GM12878 (cell line): Measurements from ENCODE around the gene UBXN10. TPM values are rescaled to one million over a fixed set of nuclear protein-coding genes. Genes with fewer than 3 reads are reported as not detected.

Experiments used
- FOXK2 ChIP-seq: fragments of 450-650 bp; IDR thresholded peaks from 2 replicates; pipeline ENCODE4 v1.6.1; 2017; ENCODE audit warnings: mild to moderate bottlenecking, moderate library complexity
- HDAC6 ChIP-seq: fragments of 200-600 bp; sonication (generic); IDR thresholded peaks from one replicate; pipeline ENCODE4 v1.8.0; 2017; ENCODE audit warnings: antibody characterized with exemption; ENCODE audit not compliant: unreplicated experiment
- JUNB ChIP-seq: IDR thresholded peaks from 2 replicates; pipeline ENCODE4 v1.6.1; 2016; ENCODE audit warnings: antibody characterized with exemption, mild to moderate bottlenecking
- NFYB ChIP-seq: IDR thresholded peaks from 2 replicates; pipeline ENCODE4 v1.6.1; 2011; ENCODE audit warnings: low read depth, mild to moderate bottlenecking, low read length, improper control_type of control experiment, moderate library complexity; ENCODE audit not compliant: insufficient read depth
- PML ChIP-seq: IDR thresholded peaks from 2 replicates; pipeline ENCODE4 v1.6.1; 2012; ENCODE audit warnings: low read length, inconsistent platforms
- POLR2A ChIP-seq: IDR thresholded peaks from 2 replicates; pipeline ENCODE4 v1.6.1; 2011; ENCODE audit warnings: low read depth, mild to moderate bottlenecking, low read length
- POLR2AphosphoS2 ChIP-seq: IDR thresholded peaks from 2 replicates; pipeline ENCODE4 v1.6.1; 2011; ENCODE audit warnings: low read depth, mild to moderate bottlenecking, low read length, improper control_type of control experiment, moderate library complexity
- POU2F2 ChIP-seq: IDR thresholded peaks from 3 replicates; pipeline ENCODE4 v1.6.1; 2011; ENCODE audit warnings: low read depth, mild to moderate bottlenecking, low read length, borderline replicate concordance
- SREBF1 ChIP-seq: IDR thresholded peaks from 2 replicates; pipeline ENCODE4 v1.6.1; 2012; ENCODE audit warnings: mild to moderate bottlenecking, low read length
- polyA plus RNA-seq, 11 experiments: library from polyadenylated mRNA; depleted of rRNA in 4 of 11; unstranded in 6 of 11; stranded (reverse) in 5 of 11; fragments of >200 nt; fragmentation: Nextera tagmentation in 4 of 11; fragmentation: Illumina TruSeq in 1 of 11; extraction: Ambion mirVana in 4 of 11; extraction: Trizol in 1 of 11; gene quantifications; 1 replicate in 1 of 11; 2 replicates in 10 of 11; pipeline versions ENCODE4 v1.2.1 to v1.2.3, GENCODE V29; 2011 to 2016; ENCODE audit warnings: inconsistent platforms in 2 of 11, missing spikeins in 2 of 11, low read depth in 1 of 11
- total RNA-seq, 4 experiments: library from RNA; depleted of rRNA in 3 of 4; stranded (reverse); fragments of >200 nt in 3 of 4; fragmentation: Illumina TruSeq in 1 of 4; extraction: Trizol in 1 of 4; gene quantifications; 2 replicates each; pipeline versions ENCODE4 v1.2.1 to v1.2.3, GENCODE V29; 2013 to 2021
- TF ChIP-seq, protein P1 (sequence below), 3 experiments: IDR thresholded peaks in 2 of 3; conservative IDR thresholded peaks in 1 of 3; 2 replicates each; pipeline ENCODE4 v1.5.1; 2011; ENCODE audit warnings: low read depth in 3 of 3, low read length in 3 of 3, mild to moderate bottlenecking in 3 of 3, control low read depth in 2 of 3, moderate library complexity in 2 of 3, inconsistent platforms in 1 of 3, mixed read lengths in 1 of 3; ENCODE audit not compliant: control insufficient read depth in 2 of 3, insufficient read depth in 1 of 3; ENCODE audit errors: extremely low read depth in 1 of 3

Gene UBXN10
- total and polyA plus RNA-seq, 10 of the 15 experiments (the other 5 are each of a cell fraction or from before 2014, with no cell fraction given), result 0.03 to 0.15 (median 0.06) TPM; not detected in 7

DNA sequence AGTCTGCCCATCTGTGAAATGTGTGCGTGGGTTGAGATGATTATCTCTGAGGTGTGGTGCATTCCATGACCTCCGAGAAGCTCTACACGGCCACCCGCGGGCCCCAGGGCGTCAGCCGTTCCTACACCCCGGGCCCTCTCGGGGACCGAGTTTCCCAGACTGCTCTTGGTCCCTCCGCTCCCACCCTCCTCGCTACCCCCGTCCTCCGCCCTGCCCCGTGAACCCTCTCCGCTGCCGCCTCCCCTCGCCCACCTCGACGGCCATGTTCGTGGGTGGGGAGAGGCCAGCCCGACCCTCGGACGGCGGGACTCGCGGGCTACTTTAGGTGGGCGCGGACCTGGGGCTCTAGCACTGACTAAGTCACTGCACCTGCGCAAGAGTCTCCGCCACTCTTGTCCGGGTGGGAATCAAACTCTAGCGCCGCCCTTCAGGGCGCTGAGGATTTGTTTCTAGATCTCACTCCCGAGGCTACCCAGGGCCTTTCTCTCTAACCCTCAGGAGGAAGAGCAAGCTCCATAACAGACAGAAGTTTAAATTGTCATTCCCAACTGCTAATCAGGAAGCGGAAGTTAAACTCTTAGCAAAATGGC, 57.1 kb downstream of the UBXN10 start (continued):
- TF ChIP-seq NFYB (no peak), JUNB (no peak), HDAC6 (no peak), POU2F2 (no peak), SREBF1 (no peak), POLR2A (no peak), PML (no peak), FOXK2 (no peak), POLR2AphosphoS2 (no peak)
- TF ChIP-seq, protein P1, sequence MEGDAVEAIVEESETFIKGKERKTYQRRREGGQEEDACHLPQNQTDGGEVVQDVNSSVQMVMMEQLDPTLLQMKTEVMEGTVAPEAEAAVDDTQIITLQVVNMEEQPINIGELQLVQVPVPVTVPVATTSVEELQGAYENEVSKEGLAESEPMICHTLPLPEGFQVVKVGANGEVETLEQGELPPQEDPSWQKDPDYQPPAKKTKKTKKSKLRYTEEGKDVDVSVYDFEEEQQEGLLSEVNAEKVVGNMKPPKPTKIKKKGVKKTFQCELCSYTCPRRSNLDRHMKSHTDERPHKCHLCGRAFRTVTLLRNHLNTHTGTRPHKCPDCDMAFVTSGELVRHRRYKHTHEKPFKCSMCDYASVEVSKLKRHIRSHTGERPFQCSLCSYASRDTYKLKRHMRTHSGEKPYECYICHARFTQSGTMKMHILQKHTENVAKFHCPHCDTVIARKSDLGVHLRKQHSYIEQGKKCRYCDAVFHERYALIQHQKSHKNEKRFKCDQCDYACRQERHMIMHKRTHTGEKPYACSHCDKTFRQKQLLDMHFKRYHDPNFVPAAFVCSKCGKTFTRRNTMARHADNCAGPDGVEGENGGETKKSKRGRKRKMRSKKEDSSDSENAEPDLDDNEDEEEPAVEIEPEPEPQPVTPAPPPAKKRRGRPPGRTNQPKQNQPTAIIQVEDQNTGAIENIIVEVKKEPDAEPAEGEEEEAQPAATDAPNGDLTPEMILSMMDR (IDR thresholded peaks at IDR 0.05 in 2 of 3, conservative IDR thresholded peaks at IDR 0.05 in 1 of 3; ENCODE audit: control insufficient read depth in 2 of 3, extremely low read depth in 1 of 3, insufficient read depth in 1 of 3, low read depth in 3 of 3, low read length in 3 of 3), result no peak

Other genes with a start within 250 kb of the UBXN10 start
- gene PLA2G2A, start 206.5 kb upstream of the UBXN10 start, total RNA-seq (2014; rRNA removed), result not detected in 2 replicates
- gene PLA2G2A, start 206.5 kb upstream of the UBXN10 start, total RNA-seq (2014; rRNA removed; fragmentation: Illumina TruSeq; extraction: Trizol), result not detected in 2 replicates
- 0.36 TPM in 1 of 2 replicates, not detected in the other for gene PLA2G2A, start 206.5 kb upstream of the UBXN10 start, total RNA-seq (2021)
- not detected in 2 replicates for gene PLA2G2A, start 206.5 kb upstream of the UBXN10 start, polyA plus RNA-seq (2011; rRNA removed)
- not detected in 2 replicates for gene PLA2G2A, start 206.5 kb upstream of the UBXN10 start, polyA plus RNA-seq (2014; fragmentation: Illumina TruSeq; extraction: Trizol)
- gene PLA2G2A, start 206.5 kb upstream of the UBXN10 start, polyA plus RNA-seq (2014; fragmentation: Nextera tagmentation; extraction: Ambion mirVana), result not detected
- gene PLA2G2A, start 206.5 kb upstream of the UBXN10 start, polyA plus RNA-seq (2014; rRNA removed), result not detected in 2 replicates
- not detected for gene PLA2G2A, start 206.5 kb upstream of the UBXN10 start, polyA plus RNA-seq (2016; fragmentation: Nextera tagmentation; extraction: Ambion mirVana)
- gene PLA2G5, start 115.9 kb upstream of the UBXN10 start, total RNA-seq (2014; rRNA removed), result 0.17 TPM in 1 of 2 replicates, not detected in the other
- gene PLA2G5, start 115.9 kb upstream of the UBXN10 start, total RNA-seq (2014; rRNA removed; fragmentation: Illumina TruSeq; extraction: Trizol), result not detected in 2 replicates
- not detected in 2 replicates for gene PLA2G5, start 115.9 kb upstream of the UBXN10 start, total RNA-seq (2021)
- gene PLA2G5, start 115.9 kb upstream of the UBXN10 start, polyA plus RNA-seq (2011; rRNA removed), result 0.10 TPM in 1 of 2 replicates, not detected in the other
- 0.19 TPM in 1 of 2 replicates, not detected in the other for gene PLA2G5, start 115.9 kb upstream of the UBXN10 start, polyA plus RNA-seq (2014; fragmentation: Illumina TruSeq; extraction: Trizol)
- not detected for gene PLA2G5, start 115.9 kb upstream of the UBXN10 start, polyA plus RNA-seq (2014; fragmentation: Nextera tagmentation; extraction: Ambion mirVana)
- not detected in 2 replicates for gene PLA2G5, start 115.9 kb upstream of the UBXN10 start, polyA plus RNA-seq (2014; rRNA removed)
- not detected for gene PLA2G5, start 115.9 kb upstream of the UBXN10 start, polyA plus RNA-seq (2016; fragmentation: Nextera tagmentation; extraction: Ambion mirVana)
- 0.06 and 0.11 TPM in 2 replicates for gene PLA2G2D, start 66.6 kb upstream of the UBXN10 start, total RNA-seq (2014; rRNA removed)
- 0.14 and 0.22 TPM in 2 replicates for gene PLA2G2D, start 66.6 kb upstream of the UBXN10 start, total RNA-seq (2014; rRNA removed; fragmentation: Illumina TruSeq; extraction: Trizol)
- 0.13 and 0.27 TPM in 2 replicates for gene PLA2G2D, start 66.6 kb upstream of the UBXN10 start, total RNA-seq (2021)
- gene PLA2G2D, start 66.6 kb upstream of the UBXN10 start, polyA plus RNA-seq (2011; rRNA removed), result 0.13 and 0.19 TPM in 2 replicates
- 0.34 TPM in 1 of 2 replicates, not detected in the other for gene PLA2G2D, start 66.6 kb upstream of the UBXN10 start, polyA plus RNA-seq (2014; fragmentation: Illumina TruSeq; extraction: Trizol)
- gene PLA2G2D, start 66.6 kb upstream of the UBXN10 start, polyA plus RNA-seq (2014; fragmentation: Nextera tagmentation; extraction: Ambion mirVana), result under 1 TPM; 0.06 to 0.07 TPM
- gene PLA2G2D, start 66.6 kb upstream of the UBXN10 start, polyA plus RNA-seq (2014; rRNA removed), result 0.38 TPM in 2 replicates
- gene PLA2G2D, start 66.6 kb upstream of the UBXN10 start, polyA plus RNA-seq (2016; fragmentation: Nextera tagmentation; extraction: Ambion mirVana), result not detected
- not detected in 2 replicates for gene PLA2G2F, start 46.8 kb upstream of the UBXN10 start, total RNA-seq (2014; rRNA removed)
- gene PLA2G2F, start 46.8 kb upstream of the UBXN10 start, total RNA-seq (2014; rRNA removed; fragmentation: Illumina TruSeq; extraction: Trizol), result not detected in 2 replicates
- not detected in 2 replicates for gene PLA2G2F, start 46.8 kb upstream of the UBXN10 start, total RNA-seq (2021)
- gene PLA2G2F, start 46.8 kb upstream of the UBXN10 start, polyA plus RNA-seq (2011; rRNA removed), result not detected in 2 replicates
- 0.03 TPM in 1 of 2 replicates, not detected in the other for gene PLA2G2F, start 46.8 kb upstream of the UBXN10 start, polyA plus RNA-seq (2014; fragmentation: Illumina TruSeq; extraction: Trizol)
- not detected for gene PLA2G2F, start 46.8 kb upstream of the UBXN10 start, polyA plus RNA-seq (2014; fragmentation: Nextera tagmentation; extraction: Ambion mirVana)
- gene PLA2G2F, start 46.8 kb upstream of the UBXN10 start, polyA plus RNA-seq (2014; rRNA removed), result 0.09 TPM in 1 of 2 replicates, not detected in the other
- not detected for gene PLA2G2F, start 46.8 kb upstream of the UBXN10 start, polyA plus RNA-seq (2016; fragmentation: Nextera tagmentation; extraction: Ambion mirVana)
- not detected in 2 replicates for gene PLA2G2C, start 422 bp downstream of the UBXN10 start, total RNA-seq (2014; rRNA removed)
- gene PLA2G2C, start 422 bp downstream of the UBXN10 start, total RNA-seq (2014; rRNA removed; fragmentation: Illumina TruSeq; extraction: Trizol), result not detected in 2 replicates
- not detected in 2 replicates for gene PLA2G2C, start 422 bp downstream of the UBXN10 start, total RNA-seq (2021)
- 0.05 and 0.06 TPM in 2 replicates for gene PLA2G2C, start 422 bp downstream of the UBXN10 start, polyA plus RNA-seq (2011; rRNA removed)
- not detected in 2 replicates for gene PLA2G2C, start 422 bp downstream of the UBXN10 start, polyA plus RNA-seq (2014; fragmentation: Illumina TruSeq; extraction: Trizol)
- gene PLA2G2C, start 422 bp downstream of the UBXN10 start, polyA plus RNA-seq (2014; fragmentation: Nextera tagmentation; extraction: Ambion mirVana), result not detected
- not detected in 2 replicates for gene PLA2G2C, start 422 bp downstream of the UBXN10 start, polyA plus RNA-seq (2014; rRNA removed)
- gene PLA2G2C, start 422 bp downstream of the UBXN10 start, polyA plus RNA-seq (2016; fragmentation: Nextera tagmentation; extraction: Ambion mirVana), result not detected
- under 0.01 TPM in 1 of 2 replicates, not detected in the other for gene VWA5B1, start 104.8 kb downstream of the UBXN10 start, total RNA-seq (2014; rRNA removed)
- not detected in 2 replicates for gene VWA5B1, start 104.8 kb downstream of the UBXN10 start, total RNA-seq (2014; rRNA removed; fragmentation: Illumina TruSeq; extraction: Trizol)
- not detected in 2 replicates for gene VWA5B1, start 104.8 kb downstream of the UBXN10 start, total RNA-seq (2021)
- gene VWA5B1, start 104.8 kb downstream of the UBXN10 start, polyA plus RNA-seq (2011; rRNA removed), result 0.03 and 0.05 TPM in 2 replicates
- gene VWA5B1, start 104.8 kb downstream of the UBXN10 start, polyA plus RNA-seq (2014; fragmentation: Illumina TruSeq; extraction: Trizol), result 0.01 TPM in 1 of 2 replicates, not detected in the other
- not detected for gene VWA5B1, start 104.8 kb downstream of the UBXN10 start, polyA plus RNA-seq (2014; fragmentation: Nextera tagmentation; extraction: Ambion mirVana)
- gene VWA5B1, start 104.8 kb downstream of the UBXN10 start, polyA plus RNA-seq (2014; rRNA removed), result not detected in 2 replicates
- gene VWA5B1, start 104.8 kb downstream of the UBXN10 start, polyA plus RNA-seq (2016; fragmentation: Nextera tagmentation; extraction: Ambion mirVana), result not detected